ENCODE data around the gene APBB3.

The APBB3 gene

GRCh38 chr5:140548791-140549190, 15.6 kb downstream of the APBB3 start:
- Histone ChIP-seq H3K79me2 (ENCODE audit: insufficient read depth, low read depth) (peaks cover 19% of the 10 kb centered on the region; the same call in 1 of the 2 replicates), H3K36me3 (ENCODE audit: insufficient read depth) (no peaks in the 10 kb centered on the region), H4K20me1 (ENCODE audit: insufficient read depth) (no peaks in the 10 kb centered on the region), H3K9ac (no peak overlapping the region), H3K4me3 (IDR thresholded peaks at IDR 0.05; ENCODE audit: insufficient read depth, low read depth, low read length) (no peak overlapping the region), H3K27me3 (ENCODE audit: insufficient read depth, low read depth) (no peaks in the 10 kb centered on the region), H3K27ac (no peak overlapping the region), H3K4me1 (ENCODE audit: low read depth, poor library complexity, severe bottlenecking) (peaks cover 10% of the 10 kb centered on the region), H3K4me2 (no peak overlapping the region), H2AFZ (ENCODE audit: low read depth) (no peak overlapping the region)
- TF ChIP-seq CTCF (conservative IDR thresholded peaks at IDR 0.05; ENCODE audit: low read depth, low read length): no peak

DNA sequence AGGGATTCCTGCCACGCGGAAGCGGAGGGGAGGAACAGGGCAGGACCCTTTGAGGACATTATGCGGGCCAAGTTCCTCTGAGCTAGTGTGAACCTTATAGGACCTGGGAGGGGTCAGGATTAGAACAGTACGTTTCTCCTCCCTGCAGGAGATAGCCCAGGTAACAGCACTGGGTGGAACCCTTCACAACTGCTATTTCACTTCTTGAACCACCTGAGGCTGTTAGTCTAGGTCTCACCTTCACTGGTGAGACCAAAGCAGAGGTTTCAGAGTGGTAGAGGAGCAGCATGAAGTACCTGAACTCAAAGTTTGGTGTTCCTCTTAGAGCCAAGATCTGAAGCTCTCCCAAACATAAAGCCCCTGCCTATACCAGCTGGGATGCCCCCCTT, 16.1 kb downstream of the APBB3 start:
- Histone ChIP-seq H4K20me1 (ENCODE audit: insufficient read depth) (no peaks in the 10 kb centered on the region), H3K27me3 (ENCODE audit: insufficient read depth, low read depth) (no peaks in the 10 kb centered on the region), H3K4me2 (no peak overlapping the region), H3K79me2 (ENCODE audit: insufficient read depth, low read depth) (peaks cover 14% of the 10 kb centered on the region; the same call in 1 of the 2 replicates), H3K4me1 (ENCODE audit: low read depth, poor library complexity, severe bottlenecking) (peaks cover 5% of the 10 kb centered on the region), H3K9ac (no peak overlapping the region), H3K4me3 (IDR thresholded peaks at IDR 0.05; ENCODE audit: insufficient read depth, low read depth, low read length) (no peak overlapping the region), H2AFZ (ENCODE audit: low read depth) (no peak overlapping the region), H3K36me3 (ENCODE audit: insufficient read depth) (no peaks in the 10 kb centered on the region), H3K27ac (no peak overlapping the region)
- TF ChIP-seq CTCF (conservative IDR thresholded peaks at IDR 0.05; ENCODE audit: low read depth, low read length): no peak

GRCh38 chr5:140547508-140548299, 16.7 kb downstream of the APBB3 start, which contains the start of gene EIF4EBP3:
Gene EIF4EBP3 (plus strand): TSS chr5:140547662. CDS start chr5:140547738, 76 bp downstream.
- Histone ChIP-seq H4K20me1 (ENCODE audit: insufficient read depth) (no peaks in the 10 kb centered on the region), H3K27ac (no peak within 1 kb of the TSS), H3K36me3 (ENCODE audit: insufficient read depth) (no peaks in the 10 kb centered on the region), H3K27me3 (ENCODE audit: insufficient read depth, low read depth) (no peaks in the 10 kb centered on the region), H3K4me2 (no peak within 1 kb of the TSS), H3K4me3 (IDR thresholded peaks at IDR 0.05; ENCODE audit: insufficient read depth, low read depth, low read length) (no peak within 1 kb of the TSS), H2AFZ (ENCODE audit: low read depth) (no peak within 1 kb of the TSS), H3K4me1 (ENCODE audit: low read depth, poor library complexity, severe bottlenecking) (no peaks in the 10 kb centered on the region), H3K9ac (no peak within 1 kb of the TSS), H3K79me2 (ENCODE audit: insufficient read depth, low read depth) (peaks cover 8% of the 10 kb centered on the region; the same call in 1 of the 2 replicates)
- no peak for TF ChIP-seq CTCF (conservative IDR thresholded peaks at IDR 0.05; ENCODE audit: low read depth, low read length)

DNA sequence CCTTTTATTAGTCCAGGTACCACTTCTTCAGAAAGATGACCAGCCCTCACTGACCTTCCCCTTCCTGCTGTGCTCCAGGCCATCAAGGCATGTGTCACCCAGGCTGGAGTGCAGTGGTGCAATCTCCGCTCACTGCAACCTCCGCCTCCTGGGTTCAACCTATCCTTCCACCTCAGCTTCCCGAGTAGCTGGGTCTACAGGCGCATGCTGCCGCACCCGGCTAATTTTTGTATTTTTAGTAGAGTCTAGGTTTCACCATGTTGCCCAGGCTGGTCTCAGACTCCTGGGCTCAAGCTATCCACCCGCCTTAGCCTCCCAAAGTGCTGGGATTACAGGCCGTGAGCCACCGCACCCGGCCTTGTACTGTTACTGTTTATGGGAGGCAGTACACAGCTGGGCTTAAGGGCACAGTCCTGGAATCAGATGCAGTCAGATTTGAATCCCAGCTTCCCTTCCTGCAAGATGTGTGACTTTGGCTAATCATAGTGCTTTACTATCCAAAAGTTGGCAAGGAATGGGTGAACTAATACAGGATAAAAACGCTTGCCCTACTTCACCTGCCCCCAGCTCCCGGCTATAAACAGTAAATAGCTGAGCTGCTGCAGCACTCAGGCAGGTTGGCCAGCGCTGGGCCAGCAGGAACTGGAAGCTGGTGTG, 17.4 kb downstream of the APBB3 start:
- no peak overlapping the region for H2AFZ ChIP-seq (ENCODE audit: low read depth)
- 0 out of 2 replicates have a peak, but pooled peaks cover 3% of the 10 kb centered on the region for H3K79me2 ChIP-seq (ENCODE audit: insufficient read depth, low read depth)
- TF ChIP-seq CTCF (conservative IDR thresholded peaks at IDR 0.05; ENCODE audit: low read depth, low read length): no peak
- no peak overlapping the region for H3K4me2 ChIP-seq
- H3K4me3 ChIP-seq (IDR thresholded peaks at IDR 0.05; ENCODE audit: insufficient read depth, low read depth, low read length): no peak overlapping the region
- H3K36me3 ChIP-seq (ENCODE audit: insufficient read depth): no peaks in the 10 kb centered on the region
- H3K27me3 ChIP-seq (ENCODE audit: insufficient read depth, low read depth): no peaks in the 10 kb centered on the region
- no peaks in the 10 kb centered on the region for H3K4me1 ChIP-seq (ENCODE audit: low read depth, poor library complexity, severe bottlenecking)
- no peaks in the 10 kb centered on the region for H4K20me1 ChIP-seq (ENCODE audit: insufficient read depth)
- H3K27ac ChIP-seq: no peak overlapping the region
- H3K9ac ChIP-seq: no peak overlapping the region

All from KMS-11 (cell line).